ENCODE data around the gene GNA15. TPM values are rescaled to one million over a fixed set of nuclear protein-coding genes. Genes with fewer than 3 reads are reported as not detected.
"Not testable (repeated sequence)": the region's sequence is repeated elsewhere in the genome, so short reads cannot be mapped to it uniquely, and the experiment has no call there.

The GNA15 gene
- total and polyA plus RNA-seq, 7 experiments from 2014 or later = 0.09 to 131 (median 3.7) TPM; not detected in 1

- no peaks in the 10 kb centered on the region for H3K27me3 Mint-ChIP-seq
- Histone ChIP-seq H3K36me3 (ENCODE audit: control insufficient read depth in 2 of 3, insufficient read depth in 3 of 3, low read length in 3 of 3) (peaks cover 0 to 34% (median 0%) of the 10 kb centered on the region in 3 experiments), H3K27me3 (ENCODE audit: control insufficient read depth in 2 of 2, insufficient read depth in 2 of 2, low read length in 2 of 2) (no peaks in the 10 kb centered on the region), H3K9me3 (ENCODE audit: control insufficient read depth in 2 of 3, low read length in 3 of 3) (no peaks in the 10 kb centered on the region), H3K4me3 (ENCODE audit: low read length) (no peak overlapping the region), H3K27ac (ENCODE audit: low read depth, low read length) (no peak overlapping the region), H3K4me1 (ENCODE audit: control insufficient read depth in 2 of 2, insufficient read depth in 2 of 2, low read length in 2 of 2) (peaks cover 20 to 29% of the 10 kb centered on the region in 2 donors)
- peak overlapping the region in 1 of 10 donors; percentile 31 for H3K4me3 Mint-ChIP-seq
- intact Hi-C loops (cut with micrococcal nuclease) = no loop called here
- H3K4me1 Mint-ChIP-seq = peaks cover 28 to 37% (median 32%) of the 10 kb centered on the region in 7 donors
- H3K9me3 Mint-ChIP-seq = peaks cover 0 to 5% (median 0%) of the 10 kb centered on the region in 11 donors
- POLR2A ChIA-PET = no interaction called here
- H3K27ac Mint-ChIP-seq = peak overlapping the region in 1 of 9 donors; percentile 12
- DNase-seq (no peak), ATAC-seq (no peak)
- CTCF ChIA-PET = no interaction called here
- H3K36me3 Mint-ChIP-seq = peaks cover 0 to 15% (median 6%) of the 10 kb centered on the region in 5 donors
Measured at GRCh38 chr19:3190921-3191805, 55.3 kb downstream of the GNA15 start.

DNA sequence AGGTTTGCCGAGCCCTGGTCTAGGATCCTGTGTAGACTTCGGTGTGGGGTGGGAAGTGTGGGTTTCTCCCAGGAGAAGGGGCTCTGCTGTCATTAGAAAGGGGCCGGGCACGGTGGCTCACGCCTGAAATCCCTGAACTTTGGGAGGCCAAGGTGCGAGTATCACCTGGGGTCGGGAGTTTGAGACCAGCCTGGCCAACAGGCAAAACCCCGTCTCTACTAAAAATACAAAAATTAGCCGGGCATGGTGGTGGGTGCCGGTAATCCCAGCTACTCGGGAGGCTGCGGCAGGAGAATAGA is 55.9 kb downstream of the GNA15 start:
- H3K9me3 Mint-ChIP-seq; intact Hi-C loops (cut with micrococcal nuclease); H3K4me3 ChIP-seq (ENCODE audit: low read length); ATAC-seq; CTCF ChIA-PET; H3K27me3 ChIP-seq (ENCODE audit: control insufficient read depth in 2 of 2, insufficient read depth in 2 of 2, low read length in 2 of 2); H3K4me3 Mint-ChIP-seq; POLR2A ChIA-PET; H3K9me3 ChIP-seq (ENCODE audit: control insufficient read depth in 2 of 3, low read length in 3 of 3); H3K27ac ChIP-seq (ENCODE audit: low read depth, low read length); H3K27me3 Mint-ChIP-seq: not testable (repeated sequence)
- Mint-ChIP-seq H3K27ac (peak overlapping the region in 2 of 9 donors; percentile 12 to 14), H3K4me1 (peaks cover 25 to 33% (median 28%) of the 10 kb centered on the region in 7 donors), H3K36me3 (peaks cover 0 to 15% (median 6%) of the 10 kb centered on the region in 5 donors)
- peaks cover 17 to 26% of the 10 kb centered on the region in 2 donors for H3K4me1 ChIP-seq (ENCODE audit: control insufficient read depth in 2 of 2, insufficient read depth in 2 of 2, low read length in 2 of 2)
- peaks cover 0 to 40% (median 0%) of the 10 kb centered on the region in 3 experiments for H3K36me3 ChIP-seq (ENCODE audit: control insufficient read depth in 2 of 3, insufficient read depth in 3 of 3, low read length in 3 of 3)
- DNase-seq = peak in 1 of 9 donors; percentile 2

- H3K27me3 Mint-ChIP-seq = no peaks in the 10 kb centered on the region
- Histone ChIP-seq H3K36me3 (ENCODE audit: control insufficient read depth in 2 of 3, insufficient read depth in 3 of 3, low read length in 3 of 3) (peaks cover 0 to 44% (median 0%) of the 10 kb centered on the region in 3 experiments), H3K9me3 (ENCODE audit: control insufficient read depth in 2 of 3, low read length in 3 of 3) (no peaks in the 10 kb centered on the region), H3K4me3 (ENCODE audit: low read length) (no peak overlapping the region), H3K27me3 (ENCODE audit: control insufficient read depth in 2 of 2, insufficient read depth in 2 of 2, low read length in 2 of 2) (no peaks in the 10 kb centered on the region), H3K27ac (ENCODE audit: low read depth, low read length) (no peak overlapping the region), H3K4me1 (ENCODE audit: control insufficient read depth in 2 of 2, insufficient read depth in 2 of 2, low read length in 2 of 2) (peaks cover 12 to 22% of the 10 kb centered on the region in 2 donors)
- ATAC-seq = no peak
- CTCF ChIA-PET = no interaction called here
- peak in 1 of 9 donors; percentile 3 for DNase-seq
- H3K9me3 Mint-ChIP-seq = peaks cover 0 to 2% (median 0%) of the 10 kb centered on the region in 11 donors
- H3K4me1 Mint-ChIP-seq = peaks cover 20 to 28% (median 24%) of the 10 kb centered on the region in 7 donors
- intact Hi-C loops (cut with micrococcal nuclease) = no loop called here
- H3K36me3 Mint-ChIP-seq = peaks cover 0 to 15% (median 4%) of the 10 kb centered on the region in 5 donors
- H3K27ac Mint-ChIP-seq = no peak overlapping the region
- H3K4me3 Mint-ChIP-seq = no peak overlapping the region
- POLR2A ChIA-PET = no interaction called here
Measured at GRCh38 chr19:3192228-3192635, 56.4 kb downstream of the GNA15 start.

DNA sequence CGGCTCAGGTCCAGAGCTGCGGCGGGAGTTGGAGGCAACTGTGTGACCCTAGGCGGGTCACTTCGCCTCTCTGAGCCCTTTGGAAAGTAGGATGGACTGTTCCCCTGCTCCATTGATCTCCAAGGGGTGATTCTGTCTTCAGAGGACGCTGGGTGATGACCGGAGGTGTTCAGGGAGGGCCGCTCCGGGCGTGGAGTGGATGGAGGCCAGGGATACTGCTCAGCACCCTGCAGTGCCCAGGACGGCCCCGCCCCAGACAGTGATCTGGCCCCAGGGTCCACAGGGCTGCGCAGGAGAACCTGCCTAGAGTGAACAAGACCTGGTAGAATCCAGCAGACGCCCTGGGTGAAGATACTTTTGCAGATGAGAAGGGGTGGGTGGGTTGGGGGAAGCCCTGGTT is 56.9 kb downstream of the GNA15 start:
- ChIA-PET CTCF (no interaction called here), POLR2A (no interaction called here)
- H3K9me3 Mint-ChIP-seq = peaks cover 0 to 2% (median 0%) of the 10 kb centered on the region in 11 donors
- no peaks in the 10 kb centered on the region for H3K27me3 Mint-ChIP-seq
- intact Hi-C loops (cut with micrococcal nuclease) = no loop called here
- DNase-seq (peak in 1 of 9 donors; percentile 6), ATAC-seq (no peak)
- no peak overlapping the region for H3K4me3 Mint-ChIP-seq
- H3K4me1 Mint-ChIP-seq = peaks cover 16 to 23% (median 22%) of the 10 kb centered on the region in 7 donors
- Histone ChIP-seq H3K4me3 (ENCODE audit: low read length) (no peak overlapping the region), H3K9me3 (ENCODE audit: control insufficient read depth in 2 of 3, low read length in 3 of 3) (no peaks in the 10 kb centered on the region), H3K4me1 (ENCODE audit: control insufficient read depth in 2 of 2, insufficient read depth in 2 of 2, low read length in 2 of 2) (peaks cover 7 to 17% of the 10 kb centered on the region in 2 donors), H3K27me3 (ENCODE audit: control insufficient read depth in 2 of 2, insufficient read depth in 2 of 2, low read length in 2 of 2) (no peaks in the 10 kb centered on the region), H3K36me3 (ENCODE audit: control insufficient read depth in 2 of 3, insufficient read depth in 3 of 3, low read length in 3 of 3) (peaks cover 0 to 45% (median 0%) of the 10 kb centered on the region in 3 experiments), H3K27ac (ENCODE audit: low read depth, low read length) (no peak overlapping the region)
- H3K27ac Mint-ChIP-seq = no peak overlapping the region
- H3K36me3 Mint-ChIP-seq = peaks cover 0 to 15% (median 4%) of the 10 kb centered on the region in 5 donors

GRCh38 chr19:3193256-3194105 is 57.6 kb downstream of the GNA15 start:
- peaks cover 0 to 46% (median 0%) of the 10 kb centered on the region in 3 experiments for H3K36me3 ChIP-seq (ENCODE audit: control insufficient read depth in 2 of 3, insufficient read depth in 3 of 3, low read length in 3 of 3)
- ChIA-PET POLR2A (no interaction called here), CTCF (no interaction called here)
- H3K9me3 ChIP-seq (ENCODE audit: control insufficient read depth in 2 of 3, low read length in 3 of 3) = no peaks in the 10 kb centered on the region
- Mint-ChIP-seq H3K27ac (no peak overlapping the region), H3K4me1 (peaks cover 10 to 15% (median 15%) of the 10 kb centered on the region in 7 donors), H3K4me3 (no peak overlapping the region), H3K27me3 (no peaks in the 10 kb centered on the region), H3K9me3 (peaks cover 0 to 2% (median 0%) of the 10 kb centered on the region in 11 donors), H3K36me3 (peaks cover 0 to 15% (median 4%) of the 10 kb centered on the region in 5 donors)
- H3K27ac ChIP-seq (ENCODE audit: low read depth, low read length) = no peak overlapping the region
- peaks cover 4 to 9% of the 10 kb centered on the region in 2 donors for H3K4me1 ChIP-seq (ENCODE audit: control insufficient read depth in 2 of 2, insufficient read depth in 2 of 2, low read length in 2 of 2)
- ATAC-seq = peak; percentile 20
- intact Hi-C loops (cut with micrococcal nuclease) = no loop called here
- no peak overlapping the region for H3K4me3 ChIP-seq (ENCODE audit: low read length)
- H3K27me3 ChIP-seq (ENCODE audit: control insufficient read depth in 2 of 2, insufficient read depth in 2 of 2, low read length in 2 of 2) = no peaks in the 10 kb centered on the region
- DNase-seq = peak in 1 of 9 donors; percentile 7

GRCh38 chr19:3194106-3195087 is 58.6 kb downstream of the GNA15 start:
- no peak overlapping the region for H3K4me3 Mint-ChIP-seq
- Histone ChIP-seq H3K36me3 (ENCODE audit: control insufficient read depth in 2 of 3, insufficient read depth in 3 of 3, low read length in 3 of 3) (peaks cover 0 to 51% (median 0%) of the 10 kb centered on the region in 3 experiments), H3K27me3 (ENCODE audit: control insufficient read depth in 2 of 2, insufficient read depth in 2 of 2, low read length in 2 of 2) (no peaks in the 10 kb centered on the region), H3K4me1 (ENCODE audit: control insufficient read depth in 2 of 2, insufficient read depth in 2 of 2, low read length in 2 of 2) (no peaks in the 10 kb centered on the region), H3K9me3 (ENCODE audit: control insufficient read depth in 2 of 3, low read length in 3 of 3) (no peaks in the 10 kb centered on the region), H3K27ac (ENCODE audit: low read depth, low read length) (no peak overlapping the region), H3K4me3 (ENCODE audit: low read length) (no peak overlapping the region)
- ATAC-seq = no peak
- peaks cover under 1 to 6% (median 6%) of the 10 kb centered on the region in 7 donors for H3K4me1 Mint-ChIP-seq
- H3K27ac Mint-ChIP-seq = no peak overlapping the region
- DNase-seq = no peak
- ChIA-PET POLR2A (interaction anchor here (0.7 to 0.9 kb wide), 2 partner anchors 9 to 137 kb away, joined by 3 read pairs; no protein-coding TSS in a partner anchor), CTCF (no interaction called here)
- intact Hi-C loops (cut with micrococcal nuclease) = no loop called here
- no peaks in the 10 kb centered on the region for H3K27me3 Mint-ChIP-seq
- peaks cover 0 to 2% (median 0%) of the 10 kb centered on the region in 11 donors for H3K9me3 Mint-ChIP-seq
- H3K36me3 Mint-ChIP-seq = peaks cover 0 to 15% (median 4%) of the 10 kb centered on the region in 5 donors

Data from naive thymus-derived CD4-positive, alpha-beta T cell (primary cell).